ENCODE measurements around the gene SH3PXD2B.
A peak's percentile ranks its signal among the peaks of the same experiment; 100 is the strongest.

SH3PXD2B gene

GRCh38 chr5:172283020-172283861, 171.1 kb downstream of the SH3PXD2B start, which contains the start of gene UBTD2:
Gene UBTD2 (minus strand): TSS chr5:172283764. CDS start chr5:172283665, 99 bp downstream.
- H3K9ac ChIP-seq (ENCODE audit: low read length): peak within 1 kb of the TSS; percentile 90
- peaks cover 48% of the 10 kb centered on the region for H3K79me2 ChIP-seq (ENCODE audit: insufficient read depth, low read length)
- peak within 1 kb of the TSS; percentile 98 for H3K4me2 ChIP-seq (ENCODE audit: low read length)
- H4K20me1 ChIP-seq (ENCODE audit: insufficient read depth, low read length): no peaks in the 10 kb centered on the region
- peak; percentile 57 for TF ChIP-seq CTCF (IDR thresholded peaks at IDR 0.05; ENCODE audit: low read length)
- no peak for TF ChIP-seq EZH2 (IDR thresholded peaks at IDR 0.05; ENCODE audit: borderline replicate concordance, low read length)
- H3K27ac ChIP-seq (ENCODE audit: low read depth, low read length, poor library complexity, severe bottlenecking): peak within 1 kb of the TSS; percentile 37
- no peaks in the 10 kb centered on the region for H3F3A ChIP-seq (ENCODE audit: insufficient read depth, low read length)
- peaks cover 8% of the 10 kb centered on the region for H3K36me3 ChIP-seq (ENCODE audit: insufficient read depth, low read length)
- no peaks in the 10 kb centered on the region for H3K9me3 ChIP-seq (ENCODE audit: low read length)
- H3K27me3 ChIP-seq (ENCODE audit: insufficient read depth, low read length): no peaks in the 10 kb centered on the region
- peak within 1 kb of the TSS; percentile 93 for H2AFZ ChIP-seq (ENCODE audit: low read length)
- H3K9me2 ChIP-seq (ENCODE audit: low read depth, low read length): no peaks in the 10 kb centered on the region
- H3K4me1 ChIP-seq (ENCODE audit: insufficient read depth, low read length, severe bottlenecking): peaks cover 31% of the 10 kb centered on the region
- H3K4me3 ChIP-seq (ENCODE audit: low read depth, low read length, poor library complexity, severe bottlenecking): peak within 1 kb of the TSS; percentile 74

GRCh38 chr5:172282272-172283019, 171.9 kb downstream of the SH3PXD2B start:
- TF ChIP-seq EZH2 (IDR thresholded peaks at IDR 0.05; ENCODE audit: borderline replicate concordance, low read length) (no peak), CTCF (IDR thresholded peaks at IDR 0.05; ENCODE audit: low read length) (no peak)
- no peaks in the 10 kb centered on the region for H3F3A ChIP-seq (ENCODE audit: insufficient read depth, low read length)
- peaks cover 14% of the 10 kb centered on the region for H3K36me3 ChIP-seq (ENCODE audit: insufficient read depth, low read length)
- H3K4me2 ChIP-seq (ENCODE audit: low read length): peak overlapping the region; percentile 81
- H3K9me3 ChIP-seq (ENCODE audit: low read length): no peaks in the 10 kb centered on the region
- no peaks in the 10 kb centered on the region for H4K20me1 ChIP-seq (ENCODE audit: insufficient read depth, low read length)
- H2AFZ ChIP-seq (ENCODE audit: low read length): no peak overlapping the region
- peak overlapping the region; percentile 74 for H3K4me3 ChIP-seq (ENCODE audit: low read depth, low read length, poor library complexity, severe bottlenecking)
- H3K4me1 ChIP-seq (ENCODE audit: insufficient read depth, low read length, severe bottlenecking): peaks cover 31% of the 10 kb centered on the region
- no peaks in the 10 kb centered on the region for H3K27me3 ChIP-seq (ENCODE audit: insufficient read depth, low read length)
- peak overlapping the region; percentile 37 for H3K27ac ChIP-seq (ENCODE audit: low read depth, low read length, poor library complexity, severe bottlenecking)
- peak overlapping the region; percentile 75 for H3K9ac ChIP-seq (ENCODE audit: low read length)
- H3K79me2 ChIP-seq (ENCODE audit: insufficient read depth, low read length): peaks cover 56% of the 10 kb centered on the region
- H3K9me2 ChIP-seq (ENCODE audit: low read depth, low read length): no peaks in the 10 kb centered on the region

GRCh38 chr5:172281346-172281745, 173.0 kb downstream of the SH3PXD2B start:
- Histone ChIP-seq H3K27me3 (ENCODE audit: insufficient read depth, low read length) (no peaks in the 10 kb centered on the region), H3K27ac (ENCODE audit: low read depth, low read length, poor library complexity, severe bottlenecking) (peak overlapping the region; percentile 32), H3K36me3 (ENCODE audit: insufficient read depth, low read length) (peaks cover 19% of the 10 kb centered on the region), H3K9me3 (ENCODE audit: low read length) (no peaks in the 10 kb centered on the region), H3K9me2 (ENCODE audit: low read depth, low read length) (no peaks in the 10 kb centered on the region), H3K4me3 (ENCODE audit: low read depth, low read length, poor library complexity, severe bottlenecking) (peak overlapping the region; percentile 74), H2AFZ (ENCODE audit: low read length) (no peak overlapping the region), H4K20me1 (ENCODE audit: insufficient read depth, low read length) (no peaks in the 10 kb centered on the region), H3K79me2 (ENCODE audit: insufficient read depth, low read length) (peaks cover 62% of the 10 kb centered on the region), H3F3A (ENCODE audit: insufficient read depth, low read length) (no peaks in the 10 kb centered on the region), H3K4me1 (ENCODE audit: insufficient read depth, low read length, severe bottlenecking) (peaks cover 31% of the 10 kb centered on the region), H3K4me2 (ENCODE audit: low read length) (peak overlapping the region; percentile 81), H3K9ac (ENCODE audit: low read length) (peak overlapping the region; percentile 75)
- TF ChIP-seq CTCF (IDR thresholded peaks at IDR 0.05; ENCODE audit: low read length) (no peak), EZH2 (IDR thresholded peaks at IDR 0.05; ENCODE audit: borderline replicate concordance, low read length) (no peak)

Measured in OCI-LY1 (cell line).